ENCODE measurements around the gene RARA. TPM values are rescaled to one million over a fixed set of nuclear protein-coding genes. Genes with fewer than 3 reads are reported as not detected.

RARA gene
- polyA plus RNA-seq, 1 experiment, result 4.9 TPM

- Histone ChIP-seq H3K27me3 (ENCODE audit: control insufficient read depth, insufficient read depth, low read length) (no peaks in the 10 kb centered on the region), H3K9me3 (ENCODE audit: control insufficient read depth, insufficient read depth, low read length) (no peaks in the 10 kb centered on the region; the same call in 1 of the 2 replicates), H3K27ac (ENCODE audit: low read depth, low read length) (peak overlapping the region; percentile 52), H3K4me3 (ENCODE audit: low read depth, low read length) (peak overlapping the region; percentile 79)
- TF ChIP-seq CTCF (IDR thresholded peaks at IDR 0.05; ENCODE audit: low read depth, low read length), result no peak
- DNase-seq (ENCODE audit: low read depth, low spot score), result no peak
- ChIA-PET POLR2A (interaction anchor here (0.6 kb wide), 2 partner anchors 58 to 123 kb away, joined by 3 read pairs; no protein-coding TSS in a partner anchor), CTCF (interaction anchor here (0.7 to 1.0 kb wide), 3 partner anchors 24 to 123 kb away, joined by 3 to 4 read pairs (median 3); no protein-coding TSS in a partner anchor)
Measured at GRCh38 chr17:40340880-40341807, 32.2 kb downstream of the RARA start.

GRCh38 chr17:40341808-40342503, 33.0 kb downstream of the RARA start:
- ChIA-PET POLR2A (interaction anchor here (0.6 to 1.3 kb wide), 2 partner anchors 20 to 59 kb away, joined by 3 to 4 read pairs; no protein-coding TSS in a partner anchor), CTCF (no interaction called here)

GRCh38 chr17:40342504-40343218, 33.7 kb downstream of the RARA start:
- no peak for DNase-seq (ENCODE audit: low read depth, low spot score)
- ChIA-PET CTCF (interaction anchor here (1.8 kb wide), 1 partner anchor 12 kb away, joined by 7 read pairs; no protein-coding TSS in a partner anchor), POLR2A (interaction anchor here (0.8 to 1.3 kb wide), 2 partner anchors 21 to 208 kb away, joined by 3 to 4 read pairs; no protein-coding TSS in a partner anchor)
- peak overlapping the region; percentile 79 for H3K4me3 ChIP-seq (ENCODE audit: low read depth, low read length)
- H3K27me3 ChIP-seq (ENCODE audit: control insufficient read depth, insufficient read depth, low read length), result no peaks in the 10 kb centered on the region
- peak overlapping the region; percentile 21 for H3K27ac ChIP-seq (ENCODE audit: low read depth, low read length)
- H3K9me3 ChIP-seq (ENCODE audit: control insufficient read depth, insufficient read depth, low read length), result no peaks in the 10 kb centered on the region; the same call in 1 of the 2 replicates
- TF ChIP-seq CTCF (IDR thresholded peaks at IDR 0.05; ENCODE audit: low read depth, low read length), result no peak

More at GRCh38 chr17:40341808-40342503, 33.0 kb downstream of the RARA start:
- Histone ChIP-seq H3K4me3 (ENCODE audit: low read depth, low read length) (peak overlapping the region; percentile 79), H3K27me3 (ENCODE audit: control insufficient read depth, insufficient read depth, low read length) (no peaks in the 10 kb centered on the region), H3K27ac (ENCODE audit: low read depth, low read length) (peak overlapping the region; percentile 39), H3K9me3 (ENCODE audit: control insufficient read depth, insufficient read depth, low read length) (no peaks in the 10 kb centered on the region; the same call in 1 of the 2 replicates)
- DNase-seq (ENCODE audit: low read depth, low spot score), result no peak
- no peak for TF ChIP-seq CTCF (IDR thresholded peaks at IDR 0.05; ENCODE audit: low read depth, low read length)

- DNase-seq (ENCODE audit: low read depth, low spot score), result no peak
- ChIA-PET CTCF (interaction anchor here (0.8 to 1.8 kb wide), 2 partner anchors 11 to 71 kb away, joined by 3 to 7 read pairs; no protein-coding TSS in a partner anchor), POLR2A (interaction anchor here (0.8 kb wide), 1 partner anchor 208 kb away, joined by 3 read pairs; no protein-coding TSS in a partner anchor)
- no peaks in the 10 kb centered on the region; the same call in 1 of the 2 replicates for H3K9me3 ChIP-seq (ENCODE audit: control insufficient read depth, insufficient read depth, low read length)
- peak overlapping the region; percentile 21 for H3K27ac ChIP-seq (ENCODE audit: low read depth, low read length)
- no peaks in the 10 kb centered on the region for H3K27me3 ChIP-seq (ENCODE audit: control insufficient read depth, insufficient read depth, low read length)
- no peak for TF ChIP-seq CTCF (IDR thresholded peaks at IDR 0.05; ENCODE audit: low read depth, low read length)
- H3K4me3 ChIP-seq (ENCODE audit: low read depth, low read length), result peak overlapping the region; percentile 79
Measured at GRCh38 chr17:40343219-40344119, 34.5 kb downstream of the RARA start.

Measured in AG04450 (cell line).